PC-9 (cell line): Measurements from ENCODE around the gene ZNHIT2. TPM values are rescaled to one million over a fixed set of nuclear protein-coding genes. Genes with fewer than 3 reads are reported as not detected.
A peak's percentile ranks its signal among the peaks of the same experiment; 100 is the strongest.

Source experiments
- BruUV-seq: library from RNA; stranded (reverse); fragments of 400-500 nt; replicated peaks from 2 replicates; lab custom pipeline; 2021; lab: Mats Ljungman, UMichigan
- CTCF ChIA-PET: fragments of 300-600 bp; sonication (Branson Sonifier 250); formaldehyde crosslinking; loops from one replicate; lab custom pipeline; 2022; ENCODE audit warnings: antibody characterized with exemption; lab: Charles Lee
- POLR2A ChIA-PET: fragments of 300-600 bp; sonication (Branson Sonifier 250); formaldehyde crosslinking; loops from one replicate; lab custom pipeline; 2022; ENCODE audit warnings: antibody characterized with exemption; ENCODE audit not compliant: unreplicated experiment; lab: Charles Lee
- DNase-seq, 2 experiments: peaks; one replicate each; pipeline versions ENCODE4 v3.0.0 to v3.0.0-alpha.2; 2015 to 2022; ENCODE audit warnings: mixed read lengths in 1 of 2
- H2AFZ ChIP-seq: fragments of 200-600 bp; sonication (generic); 2 replicates; pipeline ENCODE4 v1.8.1; 2017; ENCODE audit warnings: antibody characterized with exemption
- H3F3A ChIP-seq: fragments of 200-600 bp; sonication (generic); 2 replicates; pipeline ENCODE4 v1.8.1; 2017; ENCODE audit warnings: antibody characterized with exemption, mild to moderate bottlenecking, low read depth; ENCODE audit not compliant: insufficient read depth
- H3K27ac ChIP-seq: fragments of 200-600 bp; sonication (generic); 2 replicates; pipeline ENCODE4 v1.6.1; 2016; ENCODE audit warnings: mixed run types
- H3K27me3 ChIP-seq: fragments of 200-600 bp; sonication (generic); 2 replicates; pipeline ENCODE4 v1.6.1; 2016; ENCODE audit warnings: low read depth, mixed run types; ENCODE audit not compliant: insufficient read depth
- H3K36me3 ChIP-seq: fragments of 200-600 bp; sonication (generic); 2 replicates; pipeline ENCODE4 v1.6.1; 2016; ENCODE audit warnings: low read depth, mixed run types
- H3K4me1 ChIP-seq: fragments of 200-600 bp; sonication (generic); replicated peaks from 2 replicates; pipeline ENCODE4 v1.6.1; 2016; ENCODE audit warnings: mixed run types; ENCODE audit not compliant: insufficient read depth
- H3K4me2 ChIP-seq: fragments of 200-600 bp; sonication (generic); 2 replicates; pipeline ENCODE4 v1.6.1; 2017; ENCODE audit warnings: mixed run types
- H3K4me3 ChIP-seq: fragments of 200-600 bp; sonication (generic); 2 replicates; pipeline ENCODE4 v1.6.1; 2016; ENCODE audit warnings: mixed run types
- H3K79me2 ChIP-seq: fragments of 200-600 bp; sonication (generic); 2 replicates; pipeline ENCODE4 v1.6.1; 2017; ENCODE audit warnings: low read depth, mixed run types
- H3K9me2 ChIP-seq: fragments of 200-600 bp; sonication (generic); 2 replicates; pipeline ENCODE4 v1.8.1; 2017; ENCODE audit warnings: mild to moderate bottlenecking; ENCODE audit not compliant: insufficient read depth
- H3K9me3 ChIP-seq: fragments of 200-600 bp; sonication (generic); 2 replicates; pipeline ENCODE4 v1.8.1; 2016; ENCODE audit warnings: low read depth; ENCODE audit not compliant: insufficient read depth
- H4K20me1 ChIP-seq: fragments of 200-600 bp; sonication (generic); 2 replicates; pipeline ENCODE4 v1.8.1; 2017; ENCODE audit not compliant: insufficient read depth
- CTCF ChIP-seq: fragments of 200-600 bp; sonication (generic); conservative IDR thresholded peaks from 2 replicates; pipeline ENCODE4 v1.6.1; 2017; ENCODE audit warnings: mixed run types, antibody characterized with exemption, mild to moderate bottlenecking, moderate library complexity
- EZH2 ChIP-seq: fragments of 200-600 bp; sonication (generic); IDR thresholded peaks from 2 replicates; pipeline ENCODE4 v1.8.0; 2017; ENCODE audit warnings: antibody characterized with exemption, low read depth
- intact Hi-C: fragments of 100-400 bp; cut with micrococcal nuclease; formaldehyde crosslinking; loops from one replicate; pipeline ENCODE4 v1.10.0; 2022; ENCODE audit not compliant: unreplicated experiment
- total RNA-seq: library from RNA; stranded (reverse); gene quantifications from 2 replicates; pipeline ENCODE4 v1.2.3, GENCODE V29; 2021

ZNHIT2 gene
- total RNA-seq, 1 experiment from 2014 or later = 13.7 TPM

DNA sequence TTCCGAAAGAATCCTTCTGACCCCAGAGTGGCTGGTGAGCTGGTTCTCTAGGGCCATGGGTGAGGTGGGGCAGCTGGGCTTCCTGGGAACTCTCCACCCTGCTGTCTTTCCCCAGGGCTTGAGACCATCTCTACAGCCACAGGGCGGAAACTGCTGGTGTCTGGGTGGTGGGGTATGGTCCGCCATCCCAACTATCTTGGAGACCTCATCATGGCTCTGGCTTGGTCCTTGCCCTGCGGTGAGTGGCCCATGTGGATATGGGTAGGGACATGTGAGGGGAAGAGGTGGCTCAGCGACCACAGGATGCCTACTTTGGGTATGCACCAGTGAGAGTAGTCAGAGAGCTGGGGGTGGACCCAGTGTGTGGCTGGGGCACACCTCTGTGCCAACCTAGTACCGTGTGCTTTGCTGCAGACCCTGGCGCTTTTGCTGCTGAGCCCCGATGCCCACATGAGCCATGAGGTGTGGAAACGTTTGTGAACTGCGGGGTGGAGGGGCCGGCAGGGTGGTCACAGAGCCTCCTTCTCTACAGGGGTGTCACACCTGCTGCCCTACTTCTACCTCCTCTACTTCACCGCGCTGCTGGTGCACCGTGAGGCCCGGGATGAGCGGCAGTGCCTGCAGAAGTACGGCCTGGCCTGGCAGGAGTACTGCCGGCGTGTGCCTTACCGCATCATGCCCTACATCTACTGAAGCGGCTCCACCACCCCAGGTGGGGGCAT lies 2.0 kb downstream of the ZNHIT2 start:
- CTCF ChIA-PET = no interaction called here

GRCh38 chr11:65114538-65115171 lies 2.8 kb downstream of the ZNHIT2 start:
- peaks cover 72% of the 10 kb centered on the region for H3F3A ChIP-seq
- 0 out of 2 replicates have a peak, but pooled peaks cover 10% of the 10 kb centered on the region for H4K20me1 ChIP-seq
- H3K9me3 ChIP-seq = no peaks in the 10 kb centered on the region
- no peak overlapping the region for H2AFZ ChIP-seq
- H3K4me3 ChIP-seq = no peak overlapping the region
- no peak for DNase-seq
- H3K4me2 ChIP-seq = no peak overlapping the region
- no TSS peak for BruUV-seq
- peaks cover 34% of the 10 kb centered on the region for H3K4me1 ChIP-seq
- intact Hi-C loops = loop anchor here (5.0 kb wide), 2 partner anchors 218 to 337 kb away; partner anchors contain the start of genes DPF2 and SF1
- H3K79me2 ChIP-seq = peaks cover 37% of the 10 kb centered on the region
- TF ChIP-seq CTCF = no peak
- no peak for TF ChIP-seq EZH2
- no peaks in the 10 kb centered on the region for H3K9me2 ChIP-seq
- H3K27ac ChIP-seq = no peak overlapping the region
- peaks cover 1% of the 10 kb centered on the region; the same call in 1 of the 2 replicates for H3K36me3 ChIP-seq
- POLR2A ChIA-PET = interaction anchor here (0.6 kb wide), 1 partner anchor 203 kb away, joined by 3 read pairs; no protein-coding TSS in a partner anchor
- H3K27me3 ChIP-seq = no peaks in the 10 kb centered on the region
- CTCF ChIA-PET = interaction anchor here (1.2 kb wide), 1 partner anchor 20 kb away, joined by 3 read pairs; no protein-coding TSS in a partner anchor

More for the DNA sequence above, 2.0 kb downstream of the ZNHIT2 start:
- no peaks in the 10 kb centered on the region for H3K9me2 ChIP-seq
- peaks cover 39% of the 10 kb centered on the region for H3K4me1 ChIP-seq
- DNase-seq = no peak
- H3F3A ChIP-seq = peaks cover 74% of the 10 kb centered on the region
- H3K4me2 ChIP-seq = peak overlapping the region; percentile 98
- H3K36me3 ChIP-seq = peaks cover 10% of the 10 kb centered on the region
- peaks cover 46% of the 10 kb centered on the region for H3K79me2 ChIP-seq
- H3K4me3 ChIP-seq = peak overlapping the region; percentile 100; the same call in 1 of the 2 replicates
- no TSS peak for BruUV-seq
- no peaks in the 10 kb centered on the region for H3K9me3 ChIP-seq
- TF ChIP-seq CTCF (no peak), EZH2 (no peak)
- H2AFZ ChIP-seq = no peak overlapping the region
- no peaks in the 10 kb centered on the region for H3K27me3 ChIP-seq
- H3K27ac ChIP-seq = no peak overlapping the region
- POLR2A ChIA-PET = no interaction called here
- intact Hi-C loops = loop anchor here (2.0 to 5.0 kb wide), 6 partner anchors 89 to 338 kb away; partner anchors contain the start of genes ARL2, ATG2A, PPP2R5B and SF1
- peaks cover 10% of the 10 kb centered on the region; the same call in 1 of the 2 replicates for H4K20me1 ChIP-seq

DNA sequence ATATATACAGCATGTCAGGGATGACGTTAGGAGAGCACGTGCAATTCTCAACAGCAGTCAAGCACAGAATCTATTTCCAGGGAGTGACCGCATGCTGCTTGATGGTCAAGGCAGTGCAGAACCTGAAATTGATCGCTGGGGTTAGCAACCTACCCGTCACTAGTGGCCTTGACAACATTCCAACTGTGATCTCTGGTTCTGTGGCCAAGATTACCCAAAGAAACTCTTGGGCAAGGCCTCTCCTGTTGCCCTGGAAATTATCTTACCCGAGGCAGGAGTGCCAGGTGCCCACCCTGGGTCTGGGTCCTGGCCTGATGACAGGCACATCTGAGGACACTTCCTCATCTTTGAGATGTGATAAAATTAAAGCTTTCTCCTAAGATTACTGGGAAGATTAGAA lies 3.7 kb downstream of the ZNHIT2 start:
- H3K4me1 ChIP-seq = peaks cover 37% of the 10 kb centered on the region

More for the DNA sequence above, 3.7 kb downstream of the ZNHIT2 start:
- CTCF ChIA-PET = interaction anchor here (1.2 to 1.5 kb wide), 2 partner anchors 19 to 68 kb away, joined by 3 to 5 read pairs; partner anchors contain the start of gene CAPN1
- Histone ChIP-seq H3K36me3 (no peaks in the 10 kb centered on the region), H3K4me2 (peak overlapping the region; percentile 100; the same call in 1 of the 2 replicates), H4K20me1 (0 out of 2 replicates have a peak, but pooled peaks cover 9% of the 10 kb centered on the region), H3K79me2 (peaks cover 36% of the 10 kb centered on the region), H3K9me2 (no peaks in the 10 kb centered on the region), H3K9me3 (no peaks in the 10 kb centered on the region), H3K27ac (no peak overlapping the region), H3K27me3 (no peaks in the 10 kb centered on the region), H3F3A (peaks cover 71% of the 10 kb centered on the region), H2AFZ (no peak overlapping the region), H3K4me3 (no peak overlapping the region)
- POLR2A ChIA-PET = interaction anchor here (0.5 to 0.6 kb wide), 4 partner anchors 67 to 774 kb away, joined by 4 to 14 read pairs (median 5); partner anchors contain the start of gene FIBP
- intact Hi-C loops = loop anchor here (5.0 kb wide), 1 partner anchor 218 kb away; the partner anchor contains the start of gene DPF2
- DNase-seq = no peak
- TSS peak; percentile 15 for BruUV-seq
- TF ChIP-seq CTCF (no peak), EZH2 (no peak)
